OCI-LY1 (cell line): Measurements from ENCODE around the gene DDX51.

Source experiments
- H2AFZ ChIP-seq: fragments of 200-600 bp; sonication (generic), shearing (Covaris generic); 2 replicates; pipeline ENCODE4 v1.6.0; 2014; ENCODE audit warnings: antibody characterized with exemption, mild to moderate bottlenecking, low read length
- H3F3A ChIP-seq: fragments of 200-600 bp; sonication (generic), shearing (Covaris generic); 2 replicates; pipeline ENCODE4 v1.6.0; 2014; ENCODE audit warnings: mild to moderate bottlenecking, antibody characterized with exemption, low read length, moderate library complexity; ENCODE audit not compliant: insufficient read depth
- H3K27ac ChIP-seq: fragments of 200-600 bp; sonication (generic); 2 replicates; pipeline ENCODE4 v1.5.1; 2014; ENCODE audit warnings: low read length, mixed run types, mild to moderate bottlenecking, low read depth; ENCODE audit not compliant: poor library complexity, severe bottlenecking
- H3K27me3 ChIP-seq: fragments of 200-600 bp; sonication (generic); 2 replicates; pipeline ENCODE4 v1.6.0; 2014; ENCODE audit warnings: antibody characterized with exemption, mild to moderate bottlenecking, low read length, moderate library complexity; ENCODE audit not compliant: insufficient read depth
- H3K36me3 ChIP-seq: fragments of 200-600 bp; sonication (generic); 2 replicates; pipeline ENCODE4 v1.6.1; 2014; ENCODE audit warnings: mild to moderate bottlenecking, antibody characterized with exemption, low read length, moderate library complexity, mixed read lengths; ENCODE audit not compliant: insufficient read depth
- H3K4me1 ChIP-seq: fragments of 200-600 bp; sonication (generic); 2 replicates; pipeline ENCODE4 v1.5.1; 2014; ENCODE audit warnings: mild to moderate bottlenecking, low read length, moderate library complexity; ENCODE audit not compliant: insufficient read depth, severe bottlenecking
- H3K4me2 ChIP-seq: fragments of 200-600 bp; sonication (generic), shearing (Covaris generic); 2 replicates; pipeline ENCODE4 v1.6.1; 2014; ENCODE audit warnings: low read length
- H3K4me3 ChIP-seq: fragments of 200-600 bp; sonication (generic); 2 replicates; pipeline ENCODE4 v1.5.1; 2014; ENCODE audit warnings: low read length, low read depth, mild to moderate bottlenecking, mixed read lengths; ENCODE audit not compliant: poor library complexity, severe bottlenecking
- H3K79me2 ChIP-seq: fragments of 200-600 bp; shearing (Covaris generic); 2 replicates; pipeline ENCODE4 v1.6.1; 2016; ENCODE audit warnings: mixed run types, low read length, mixed read lengths; ENCODE audit not compliant: insufficient read depth
- H3K9ac ChIP-seq: fragments of 200-600 bp; sonication (generic), shearing (Covaris generic); 2 replicates; pipeline ENCODE4 v1.6.1; 2014; ENCODE audit warnings: mild to moderate bottlenecking, low read length, mixed read lengths
- H3K9me2 ChIP-seq: fragments of 200-600 bp; sonication (generic), shearing (Covaris generic); 2 replicates; pipeline ENCODE4 v1.6.1; 2014; ENCODE audit warnings: low read depth, mild to moderate bottlenecking, low read length, mixed read lengths
- H3K9me3 ChIP-seq: fragments of 200-600 bp; shearing (Covaris generic); 2 replicates; pipeline ENCODE4 v1.6.1; 2014; ENCODE audit warnings: low read length, mixed read lengths
- H4K20me1 ChIP-seq: fragments of 200-600 bp; sonication (generic), shearing (Covaris generic); 2 replicates; pipeline ENCODE4 v1.6.0; 2016; ENCODE audit warnings: mild to moderate bottlenecking, low read length; ENCODE audit not compliant: insufficient read depth
- EZH2 ChIP-seq: fragments of 200-600 bp; sonication (generic), shearing (Covaris generic); IDR thresholded peaks from 2 replicates; pipeline ENCODE4 v1.8.0; 2017; ENCODE audit warnings: borderline replicate concordance, mixed run types, mild to moderate bottlenecking, antibody characterized with exemption, low read length, moderate library complexity, mixed read lengths
- TF ChIP-seq, protein P1 (sequence below): fragments of 200-600 bp; sonication (generic), shearing (Covaris generic); IDR thresholded peaks from 2 replicates; pipeline ENCODE4 v1.5.1; 2017; ENCODE audit warnings: mild to moderate bottlenecking, antibody characterized with exemption, low read length, moderate library complexity, mixed read lengths

DDX51 gene

GRCh38 chr12:132163911-132164288 is 19.8 kb upstream of the DDX51 start:
- Histone ChIP-seq H3K79me2 (no peaks in the 10 kb centered on the region), H3K27me3 (no peaks in the 10 kb centered on the region), H2AFZ (no peak overlapping the region), H3K9me2 (no peaks in the 10 kb centered on the region), H3K9me3 (no peaks in the 10 kb centered on the region), H3K36me3 (no peaks in the 10 kb centered on the region), H3K4me3 (no peak overlapping the region), H3K4me1 (no peaks in the 10 kb centered on the region), H3K4me2 (no peak overlapping the region), H3F3A (no peaks in the 10 kb centered on the region), H3K27ac (no peak overlapping the region), H4K20me1 (no peaks in the 10 kb centered on the region), H3K9ac (no peak overlapping the region)
- TF ChIP-seq, protein P1, sequence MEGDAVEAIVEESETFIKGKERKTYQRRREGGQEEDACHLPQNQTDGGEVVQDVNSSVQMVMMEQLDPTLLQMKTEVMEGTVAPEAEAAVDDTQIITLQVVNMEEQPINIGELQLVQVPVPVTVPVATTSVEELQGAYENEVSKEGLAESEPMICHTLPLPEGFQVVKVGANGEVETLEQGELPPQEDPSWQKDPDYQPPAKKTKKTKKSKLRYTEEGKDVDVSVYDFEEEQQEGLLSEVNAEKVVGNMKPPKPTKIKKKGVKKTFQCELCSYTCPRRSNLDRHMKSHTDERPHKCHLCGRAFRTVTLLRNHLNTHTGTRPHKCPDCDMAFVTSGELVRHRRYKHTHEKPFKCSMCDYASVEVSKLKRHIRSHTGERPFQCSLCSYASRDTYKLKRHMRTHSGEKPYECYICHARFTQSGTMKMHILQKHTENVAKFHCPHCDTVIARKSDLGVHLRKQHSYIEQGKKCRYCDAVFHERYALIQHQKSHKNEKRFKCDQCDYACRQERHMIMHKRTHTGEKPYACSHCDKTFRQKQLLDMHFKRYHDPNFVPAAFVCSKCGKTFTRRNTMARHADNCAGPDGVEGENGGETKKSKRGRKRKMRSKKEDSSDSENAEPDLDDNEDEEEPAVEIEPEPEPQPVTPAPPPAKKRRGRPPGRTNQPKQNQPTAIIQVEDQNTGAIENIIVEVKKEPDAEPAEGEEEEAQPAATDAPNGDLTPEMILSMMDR, result no peak
- TF ChIP-seq EZH2, result no peak

DNA sequence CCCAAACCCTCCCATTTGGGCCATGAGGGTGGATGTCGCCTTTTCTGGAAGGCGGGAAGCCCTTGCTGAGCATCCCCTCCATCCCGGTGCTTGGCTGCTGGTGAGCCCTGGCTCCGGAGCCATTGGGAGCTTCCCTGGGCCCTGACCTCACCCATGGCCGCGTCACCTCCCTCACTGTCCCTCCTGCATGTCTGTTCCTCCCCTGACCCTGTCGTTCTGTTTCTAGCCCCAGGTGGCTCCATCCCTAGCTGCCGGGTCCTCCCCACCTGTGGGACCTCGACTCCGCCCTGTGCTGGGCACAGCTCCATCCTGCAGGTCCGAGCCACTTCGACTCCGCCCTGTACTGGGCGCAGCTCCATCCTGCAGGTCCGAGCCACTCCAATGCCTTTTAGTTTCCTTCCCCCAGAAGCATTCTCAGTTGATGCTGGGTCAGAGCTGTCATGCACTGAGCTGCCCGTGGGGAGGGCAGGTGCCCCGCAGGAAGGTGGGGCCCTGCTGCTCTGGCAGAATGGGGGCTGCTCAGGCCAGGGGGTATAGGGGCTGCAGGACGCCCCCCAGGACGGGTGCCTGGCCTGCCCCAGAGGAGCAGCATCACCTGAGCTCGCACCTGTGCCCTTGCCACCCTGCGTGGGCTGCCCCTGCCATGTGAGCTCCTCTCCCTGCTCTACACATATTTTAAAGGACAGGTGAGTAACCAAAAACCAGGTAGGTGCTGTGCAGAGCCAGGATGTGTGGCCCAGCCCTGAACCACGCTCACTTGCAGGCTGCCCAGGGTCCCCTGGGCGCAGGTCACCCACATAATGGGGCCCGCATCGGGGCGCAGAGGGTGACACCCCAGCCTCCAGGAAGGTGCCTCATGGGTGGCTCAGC is 19.2 kb upstream of the DDX51 start:
- Histone ChIP-seq H3K4me2 (no peak overlapping the region), H3K4me3 (no peak overlapping the region), H3K9ac (no peak overlapping the region), H3K9me3 (no peaks in the 10 kb centered on the region), H3K4me1 (no peaks in the 10 kb centered on the region), H3K79me2 (no peaks in the 10 kb centered on the region), H2AFZ (no peak overlapping the region), H3K9me2 (no peaks in the 10 kb centered on the region), H3K27me3 (no peaks in the 10 kb centered on the region), H3K36me3 (no peaks in the 10 kb centered on the region; the same call in none of the 2 replicates), H4K20me1 (no peaks in the 10 kb centered on the region), H3K27ac (no peak overlapping the region), H3F3A (no peaks in the 10 kb centered on the region)
- TF ChIP-seq EZH2, result no peak
- TF ChIP-seq, protein P1, result no peak

GRCh38 chr12:132162508-132163031 is 18.5 kb upstream of the DDX51 start:
- no peaks in the 10 kb centered on the region for H4K20me1 ChIP-seq
- no peak overlapping the region for H3K9ac ChIP-seq
- H3K4me1 ChIP-seq, result no peaks in the 10 kb centered on the region
- no peaks in the 10 kb centered on the region for H3K27me3 ChIP-seq
- H3K27ac ChIP-seq, result no peak overlapping the region
- H2AFZ ChIP-seq, result no peak overlapping the region
- H3K4me3 ChIP-seq, result no peak overlapping the region
- H3K9me3 ChIP-seq, result no peaks in the 10 kb centered on the region
- H3K4me2 ChIP-seq, result no peak overlapping the region
- H3K9me2 ChIP-seq, result no peaks in the 10 kb centered on the region
- no peaks in the 10 kb centered on the region for H3F3A ChIP-seq
- no peaks in the 10 kb centered on the region for H3K79me2 ChIP-seq
- TF ChIP-seq, protein P1, result no peak
- no peak for TF ChIP-seq EZH2
- H3K36me3 ChIP-seq, result peaks cover 6% of the 10 kb centered on the region
